ENCODE data around the gene PMAIP1. TPM values are rescaled to one million over a fixed set of nuclear protein-coding genes. Genes with fewer than 3 reads are reported as not detected.

The PMAIP1 gene
- polyA plus RNA-seq, 1 donor (not counting 4 experiments of a cell fraction or from before 2014, with no cell fraction given) = 49.1 TPM

DNA sequence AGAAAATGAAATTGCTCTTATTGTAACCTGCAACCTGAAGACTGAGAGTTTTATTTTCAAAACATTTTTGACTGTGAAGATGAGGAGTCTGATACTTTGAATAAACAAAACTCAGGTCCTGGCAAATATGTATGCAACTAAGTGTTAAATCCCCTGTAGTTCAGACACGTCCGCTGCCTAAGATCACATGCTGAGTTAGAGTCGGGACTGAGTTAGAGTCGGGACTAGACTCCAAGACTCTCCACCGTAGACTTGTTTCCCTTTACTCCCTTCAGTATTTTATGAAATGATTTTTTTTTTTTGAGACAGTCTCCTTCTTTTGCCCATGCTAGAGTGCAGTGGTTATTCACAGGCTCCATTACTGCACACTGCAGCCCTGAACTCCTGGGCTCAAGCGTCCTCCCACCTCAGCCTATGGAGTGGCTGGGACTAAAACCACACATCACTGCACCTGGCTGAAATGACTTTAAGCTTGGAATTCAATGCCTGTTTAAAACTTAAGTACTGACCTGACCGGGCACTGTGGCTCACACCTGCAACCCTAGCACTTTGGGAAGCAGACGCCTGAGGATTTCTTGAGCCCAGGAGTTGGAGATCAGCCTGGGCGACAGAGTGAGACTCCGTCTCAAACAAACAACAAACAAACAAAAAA, 28.0 kb upstream of the PMAIP1 start:
- dilution Hi-C loops (cut with MboI; ENCODE audit: extremely low pct_ligation_motif_present, low sequenced_read_pairs) = no loop called here
- DNase-seq (ENCODE audit: low read depth, low spot score) (no peak), FAIRE-seq (no peak)
- no peaks in the 10 kb centered on the region for H4K20me1 ChIP-seq (ENCODE audit: control insufficient read depth, extremely low read depth, insufficient read depth, low read length)
- no peak overlapping the region for H2AFZ ChIP-seq (ENCODE audit: control insufficient read depth, low read length)
- no peaks in the 10 kb centered on the region for H3K9me3 ChIP-seq (ENCODE audit: control insufficient read depth, low read depth, low read length)
- no peaks in the 10 kb centered on the region for H3K27me3 ChIP-seq (ENCODE audit: control insufficient read depth, extremely low read depth, insufficient read depth, low read length)
- H3K4me1 ChIP-seq (ENCODE audit: control insufficient read depth, extremely low read depth, insufficient read depth, low read length) = peaks cover 4% of the 10 kb centered on the region
- no peaks in the 10 kb centered on the region for H3K9me1 ChIP-seq (ENCODE audit: control insufficient read depth, extremely low read depth, insufficient read depth, low read length)
- H3K79me2 ChIP-seq (ENCODE audit: control insufficient read depth, insufficient read depth, low read length) = no peaks in the 10 kb centered on the region
- H3K36me3 ChIP-seq (ENCODE audit: control insufficient read depth in 2 of 2, extremely low read depth in 1 of 2, insufficient read depth in 2 of 2, low read length in 2 of 2) = no peaks in the 10 kb centered on the region
- no peak overlapping the region for H3K4me2 ChIP-seq (ENCODE audit: control insufficient read depth, extremely low read depth, insufficient read depth, low read depth, low read length)
- H3K9ac ChIP-seq (ENCODE audit: control insufficient read depth, extremely low read depth, insufficient read depth, low read length) = no peak overlapping the region
- no peak overlapping the region for H3K4me3 ChIP-seq (ENCODE audit: control insufficient read depth in 2 of 3, extremely low read depth in 1 of 3, insufficient read depth in 2 of 3, low read depth in 1 of 3, low read length in 3 of 3)
- H3K27ac ChIP-seq (ENCODE audit: control insufficient read depth, insufficient read depth, low read length) = no peak overlapping the region
- TF ChIP-seq EZH2 (IDR thresholded peaks at IDR 0.05; ENCODE audit: low read length) = no peak
- TF ChIP-seq CTCF (optimal IDR thresholded peaks at IDR 0.05 in 1 of 3, IDR thresholded peaks at IDR 0.05 in 1 of 3, conservative IDR thresholded peaks at IDR 0.05 in 1 of 3; ENCODE audit: extremely low read depth in 1 of 3, insufficient read depth in 2 of 3, low read length in 3 of 3) = no peak

GRCh38 chr18:59873641-59874040, 26.2 kb upstream of the PMAIP1 start:
- no peak for DNase-seq (ENCODE audit: low read depth, low spot score)
- no peak for TF ChIP-seq CTCF (optimal IDR thresholded peaks at IDR 0.05 in 1 of 3, IDR thresholded peaks at IDR 0.05 in 1 of 3, conservative IDR thresholded peaks at IDR 0.05 in 1 of 3; ENCODE audit: extremely low read depth in 1 of 3, insufficient read depth in 2 of 3, low read length in 3 of 3)
- TF ChIP-seq EZH2 (IDR thresholded peaks at IDR 0.05; ENCODE audit: low read length) = no peak
- Histone ChIP-seq H3K9ac (ENCODE audit: control insufficient read depth, extremely low read depth, insufficient read depth, low read length) (no peak overlapping the region), H3K4me1 (ENCODE audit: control insufficient read depth, extremely low read depth, insufficient read depth, low read length) (peaks cover 4% of the 10 kb centered on the region), H3K27ac (ENCODE audit: control insufficient read depth, insufficient read depth, low read length) (no peak overlapping the region), H3K9me1 (ENCODE audit: control insufficient read depth, extremely low read depth, insufficient read depth, low read length) (no peaks in the 10 kb centered on the region), H3K4me3 (ENCODE audit: control insufficient read depth in 2 of 3, extremely low read depth in 1 of 3, insufficient read depth in 2 of 3, low read depth in 1 of 3, low read length in 3 of 3) (no peak overlapping the region), H3K36me3 (ENCODE audit: control insufficient read depth in 2 of 2, extremely low read depth in 1 of 2, insufficient read depth in 2 of 2, low read length in 2 of 2) (no peaks in the 10 kb centered on the region), H4K20me1 (ENCODE audit: control insufficient read depth, extremely low read depth, insufficient read depth, low read length) (no peaks in the 10 kb centered on the region), H3K4me2 (ENCODE audit: control insufficient read depth, extremely low read depth, insufficient read depth, low read depth, low read length) (no peak overlapping the region), H3K9me3 (ENCODE audit: control insufficient read depth, low read depth, low read length) (no peaks in the 10 kb centered on the region), H3K27me3 (ENCODE audit: control insufficient read depth, extremely low read depth, insufficient read depth, low read length) (no peaks in the 10 kb centered on the region), H3K79me2 (ENCODE audit: control insufficient read depth, insufficient read depth, low read length) (no peaks in the 10 kb centered on the region), H2AFZ (ENCODE audit: control insufficient read depth, low read length) (no peak overlapping the region)
- dilution Hi-C loops (cut with MboI; ENCODE audit: extremely low pct_ligation_motif_present, low sequenced_read_pairs) = no loop called here
- no peak for FAIRE-seq
